Measurements from ENCODE around the gene TRAT1.

The TRAT1 gene

DNA sequence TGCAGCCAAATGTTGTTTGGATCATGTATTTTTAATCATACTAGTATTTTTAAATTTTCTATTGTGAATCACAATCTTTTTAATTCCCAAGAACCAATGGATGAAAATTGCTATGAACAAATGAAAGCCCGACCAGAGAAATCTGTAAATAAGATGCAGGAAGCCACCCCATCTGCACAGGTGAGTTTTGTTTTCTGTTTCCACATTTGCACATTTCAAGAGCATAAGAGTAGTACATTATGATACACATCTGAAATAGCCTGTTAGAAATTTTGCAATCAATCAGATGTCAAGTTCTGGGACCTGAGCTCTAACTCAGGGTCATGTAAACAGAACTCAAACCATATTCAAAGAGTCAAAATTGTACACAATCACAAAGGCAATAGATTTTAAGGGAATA is 26.5 kb downstream of the TRAT1 start:
- DNase-seq (ENCODE audit: low read depth in 2 of 3, low spot score in 1 of 3): no peak

DNA sequence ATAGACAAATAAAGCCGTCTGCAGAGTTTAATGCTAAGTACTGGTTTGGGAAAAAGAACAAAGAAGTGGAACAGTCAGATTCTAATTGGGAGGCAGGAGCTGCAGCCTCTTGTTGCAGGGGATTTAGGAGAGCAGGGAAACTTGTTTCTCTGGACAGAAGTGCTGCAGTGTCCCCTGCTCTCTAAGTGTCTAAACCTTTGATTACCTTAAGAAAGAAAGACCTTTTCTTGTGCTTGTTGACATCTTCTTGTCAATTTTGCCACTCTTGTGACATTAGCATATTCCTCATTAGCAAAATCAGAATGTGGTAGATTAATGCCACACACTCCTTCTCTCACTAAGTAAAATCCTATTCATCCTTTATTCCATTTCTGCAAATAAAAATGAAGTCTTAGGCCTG is 38.8 kb downstream of the TRAT1 start:
- DNase-seq (ENCODE audit: low read depth in 2 of 3, low spot score in 1 of 3): no peak

DNA sequence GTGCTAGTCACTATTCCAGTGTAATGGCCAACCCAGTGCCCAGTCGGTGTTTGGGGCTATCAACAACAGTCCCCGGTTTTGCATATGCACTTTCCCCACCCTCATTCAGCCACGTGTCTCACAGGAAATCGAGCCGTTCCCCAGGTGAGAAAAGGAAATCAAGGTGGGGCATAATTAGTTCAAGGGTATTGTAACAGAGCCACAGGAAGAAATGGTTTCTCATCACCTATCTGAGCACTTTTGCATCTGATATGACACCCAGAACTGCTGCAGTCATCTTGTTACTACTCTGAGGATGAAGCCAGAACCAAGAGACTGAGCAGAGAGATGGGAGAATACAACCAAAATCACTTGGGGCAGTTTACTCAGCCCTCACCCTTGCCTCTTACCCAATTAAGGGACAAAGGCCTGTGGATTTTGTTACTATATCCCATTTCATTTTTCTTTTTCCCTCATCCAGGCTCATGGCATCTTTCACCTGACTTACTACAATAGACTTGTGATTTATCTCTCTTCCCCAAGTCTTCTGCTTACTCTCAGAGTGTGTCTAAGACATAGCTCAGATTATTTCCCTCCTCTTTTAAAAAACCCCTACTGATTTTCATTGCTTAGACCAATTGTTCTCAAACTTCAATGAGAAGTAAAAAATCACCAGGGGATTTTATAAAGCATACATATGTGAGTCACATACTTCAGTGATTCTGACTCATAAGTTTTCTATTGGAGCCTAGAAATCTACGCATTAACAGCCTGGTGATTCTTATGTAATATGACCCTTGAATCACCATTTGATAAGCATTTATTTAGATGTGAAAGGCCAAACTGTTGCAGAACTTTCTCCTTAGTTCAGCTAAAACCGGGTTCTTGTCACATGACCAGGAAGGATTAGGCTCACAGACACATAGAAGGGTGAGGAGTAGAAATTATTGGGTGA is 40.5 kb downstream of the TRAT1 start:
- DNase-seq (ENCODE audit: low read depth in 2 of 3, low spot score in 1 of 3): peak in 2 of 3 donors; percentile 8 to 30

DNA sequence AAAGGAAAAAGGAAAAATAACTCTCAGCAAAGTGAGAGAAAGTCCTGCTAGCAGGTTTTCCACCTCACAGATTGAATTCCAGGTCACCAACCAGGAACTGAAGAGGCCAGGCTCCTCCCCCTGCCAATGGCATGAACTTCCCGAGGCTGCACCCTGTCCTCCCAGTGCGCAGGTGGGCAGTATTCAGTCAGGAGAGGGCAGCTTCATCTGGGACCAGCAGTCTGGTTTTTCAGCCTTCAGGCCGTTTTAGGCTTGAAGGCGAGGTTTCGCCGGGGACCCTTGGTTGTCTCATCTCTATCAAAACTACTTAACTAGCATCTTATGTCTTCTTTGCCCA is 41.2 kb downstream of the TRAT1 start:
- no peak for DNase-seq (ENCODE audit: low read depth in 2 of 3, low spot score in 1 of 3)

DNA sequence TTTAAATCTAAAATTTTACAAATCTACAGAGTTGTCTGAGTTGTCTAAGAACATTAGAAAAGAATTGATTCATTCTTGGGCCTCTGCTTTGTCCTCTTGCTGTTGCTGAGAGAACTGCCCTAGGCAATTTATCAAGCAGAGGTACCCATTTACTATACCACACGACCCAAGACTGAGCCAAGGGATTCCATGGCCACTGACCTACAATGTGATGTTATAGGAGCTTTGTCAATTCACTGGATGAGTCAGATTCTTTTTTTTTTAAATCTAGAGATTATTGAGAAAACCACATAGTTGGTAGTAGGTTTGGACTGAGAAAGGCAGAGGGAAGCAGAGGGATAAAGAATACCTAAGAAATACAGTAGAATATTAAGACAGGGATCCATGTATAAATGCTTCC is 55.3 kb downstream of the TRAT1 start:
- DNase-seq (ENCODE audit: low read depth in 2 of 3, low spot score in 1 of 3): no peak

DNA sequence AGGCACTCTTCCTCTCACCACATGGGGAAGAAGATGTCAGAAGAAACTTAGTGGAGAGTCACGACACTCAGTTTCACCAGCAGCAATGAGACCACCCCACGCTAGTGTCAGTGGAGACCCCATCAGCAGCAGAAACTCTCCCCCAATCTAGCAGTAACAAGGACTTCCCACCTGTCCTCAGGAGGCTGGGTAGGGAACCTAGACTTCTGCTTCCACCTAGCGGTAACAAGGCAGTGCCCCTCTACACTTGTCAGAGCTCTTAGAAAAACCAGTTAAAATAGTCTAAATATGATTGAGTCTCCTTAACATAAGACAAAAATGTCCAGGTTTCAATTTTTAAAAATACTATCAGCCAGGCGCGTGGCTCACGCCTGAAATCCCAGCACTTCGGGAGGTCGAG is 57.3 kb downstream of the TRAT1 start:
- no peak for DNase-seq (ENCODE audit: low read depth in 2 of 3, low spot score in 1 of 3)

DNA sequence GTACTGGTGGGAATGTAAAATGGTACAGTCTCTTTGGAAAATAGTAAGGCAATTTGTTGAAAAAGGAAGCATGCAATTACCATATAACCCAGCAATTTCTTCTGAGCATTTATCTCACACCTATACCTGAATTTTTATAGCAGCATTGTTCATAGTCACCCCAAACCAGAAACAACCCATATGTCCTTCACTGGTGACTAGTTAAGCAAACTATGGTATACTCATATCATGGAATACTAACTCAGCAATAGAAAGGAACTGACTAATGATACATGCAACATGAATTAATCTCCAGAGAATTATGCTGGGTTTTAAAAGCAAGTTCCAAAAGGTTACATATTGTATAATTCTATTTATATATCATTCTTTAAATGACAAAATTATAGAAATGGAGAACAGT is 60.2 kb downstream of the TRAT1 start:
- no peak for DNase-seq (ENCODE audit: low read depth in 2 of 3, low spot score in 1 of 3)

DNA sequence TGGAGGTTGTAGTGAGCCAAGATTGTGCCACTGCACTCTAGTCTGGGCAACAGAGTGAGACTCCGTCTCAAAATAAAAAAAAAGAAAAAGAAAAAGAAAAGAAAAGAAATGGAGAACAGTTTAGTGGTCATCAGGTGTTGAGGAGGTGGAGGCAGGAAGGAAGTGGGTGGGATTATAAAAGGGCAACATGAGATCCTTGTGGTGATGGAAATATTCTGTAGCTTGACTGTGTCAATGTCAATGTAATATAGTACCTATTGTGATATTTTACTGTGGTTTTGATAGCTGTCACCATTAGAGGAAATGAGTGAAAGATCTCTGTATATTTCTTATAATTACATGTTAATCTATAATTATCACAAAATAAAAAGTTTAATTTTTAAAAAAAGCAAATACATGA is 60.8 kb downstream of the TRAT1 start:
- DNase-seq (ENCODE audit: low read depth in 2 of 3, low spot score in 1 of 3): no peak

DNA sequence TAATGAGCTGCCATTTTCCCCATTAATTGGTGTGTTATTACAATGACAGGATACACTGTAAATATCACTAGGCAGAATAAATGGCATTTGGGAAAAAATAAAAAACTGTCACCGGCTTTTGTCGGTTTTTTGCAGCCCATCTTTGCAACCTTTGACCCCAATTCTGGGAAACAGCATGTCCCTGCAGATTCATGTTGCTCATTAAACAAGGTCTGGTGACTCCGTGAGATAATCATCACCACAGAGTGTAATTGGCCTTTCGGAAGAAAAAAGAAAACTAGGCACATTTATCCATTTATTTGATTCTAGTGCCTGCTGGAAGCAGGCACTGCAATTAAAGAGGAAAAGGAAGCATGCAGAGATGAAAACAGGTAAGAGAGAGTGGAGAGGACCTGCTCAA is 64.5 kb downstream of the TRAT1 start:
- no peak for DNase-seq (ENCODE audit: low read depth in 2 of 3, low spot score in 1 of 3)

DNA sequence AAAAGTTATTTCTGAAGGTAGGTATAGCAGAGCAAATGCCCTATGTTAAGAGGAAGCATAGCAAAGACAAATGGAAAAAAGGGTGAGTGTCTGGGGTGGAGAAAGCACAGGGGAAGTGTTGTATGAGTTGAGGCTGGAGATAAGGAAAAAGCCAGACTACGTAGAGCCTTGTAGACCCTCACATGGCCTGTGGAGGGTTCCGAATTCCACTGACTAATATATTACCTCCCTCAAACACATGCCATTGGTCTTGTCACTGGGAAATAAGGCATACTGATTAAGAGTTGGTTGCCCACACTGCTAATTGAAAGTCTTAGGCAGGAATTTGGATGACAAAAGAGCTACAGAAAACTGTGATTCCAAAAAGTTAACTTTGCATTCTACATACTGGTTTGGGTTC is 65.2 kb downstream of the TRAT1 start:
- no peak for DNase-seq (ENCODE audit: low read depth in 2 of 3, low spot score in 1 of 3)

DNA sequence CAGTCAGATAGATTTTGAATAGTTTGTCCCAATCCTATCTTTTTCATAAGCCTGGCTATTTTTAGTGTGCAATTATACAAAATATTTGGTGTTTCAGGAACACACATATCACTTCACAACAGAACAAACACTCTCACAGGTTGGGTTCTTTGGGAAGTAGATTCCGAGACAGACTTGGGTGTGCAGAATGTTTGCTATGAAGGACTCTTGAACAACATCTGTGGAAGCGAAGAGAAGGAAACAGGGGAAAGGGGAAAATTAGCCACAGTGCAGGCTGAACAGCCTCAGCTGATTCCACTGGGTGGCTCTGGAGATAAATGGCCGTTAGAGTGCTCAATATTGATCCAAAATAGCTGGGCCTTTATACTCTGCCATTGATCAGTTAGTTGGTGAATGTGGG is 69.2 kb downstream of the TRAT1 start:
- DNase-seq (ENCODE audit: low read depth in 2 of 3, low spot score in 1 of 3): no peak

DNA sequence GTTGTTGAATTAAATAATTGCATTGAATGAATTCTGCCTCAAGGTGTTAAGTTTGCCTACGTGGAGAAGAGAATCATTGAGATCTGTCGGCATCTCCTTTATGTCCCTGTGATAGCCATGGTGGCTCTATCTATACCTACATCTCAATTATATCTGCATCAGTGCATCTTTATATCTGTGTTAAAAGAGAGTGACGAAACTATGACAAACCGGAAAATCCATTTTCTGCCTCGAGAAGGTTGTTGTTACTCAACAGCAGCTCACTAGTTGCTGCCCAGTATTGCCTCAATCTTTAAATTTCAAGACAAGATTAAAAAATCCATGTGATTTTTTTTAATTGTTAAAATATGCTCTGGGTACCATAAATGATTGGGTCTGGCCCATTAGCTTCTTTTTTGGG is 72.4 kb downstream of the TRAT1 start:
- DNase-seq (ENCODE audit: low read depth in 2 of 3, low spot score in 1 of 3): no peak

DNA sequence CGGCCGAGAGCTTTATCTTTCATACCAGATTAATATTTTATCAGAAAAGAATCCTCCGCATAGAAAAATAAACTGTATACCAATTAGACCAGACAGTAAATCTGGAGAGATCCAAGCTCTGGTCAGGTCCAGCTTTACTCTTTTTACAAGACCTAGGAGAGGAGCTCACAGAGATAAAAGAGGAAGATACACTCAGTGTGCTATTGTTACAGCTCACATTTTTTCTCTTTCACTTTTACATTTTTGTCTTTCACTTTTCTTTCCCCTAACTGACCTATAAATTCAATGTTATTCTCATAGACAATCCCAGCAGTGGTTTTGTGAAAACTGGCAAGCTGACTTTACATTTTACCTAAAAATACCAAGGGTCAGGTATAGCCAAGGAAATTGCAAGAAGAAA is 75.3 kb downstream of the TRAT1 start:
- DNase-seq (ENCODE audit: low read depth in 2 of 3, low spot score in 1 of 3): no peak

DNA sequence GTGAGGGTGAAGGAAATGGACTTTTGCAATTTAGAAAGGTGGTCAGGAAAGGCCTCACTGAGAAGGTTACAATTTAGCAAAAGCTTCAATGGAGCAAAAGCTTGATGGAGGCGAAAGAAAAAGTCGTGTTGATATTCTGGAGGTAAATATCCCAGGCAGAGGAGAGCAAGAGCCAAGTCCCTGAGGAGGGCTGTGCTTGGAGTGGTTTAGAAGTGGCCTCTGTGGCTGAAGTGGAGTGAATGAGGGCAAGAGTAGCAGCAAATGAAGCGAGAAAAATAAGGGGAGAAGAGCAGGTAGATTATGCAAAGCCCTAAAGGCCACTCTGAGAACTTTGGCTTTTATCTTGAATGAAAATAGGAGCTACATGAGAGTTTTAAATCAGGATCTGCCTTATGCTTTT is 76.9 kb downstream of the TRAT1 start:
- no peak for DNase-seq (ENCODE audit: low read depth in 2 of 3, low spot score in 1 of 3)

Data from stimulated activated CD4-positive, alpha-beta T cell treated with anti-CD3 and anti-CD28 coated beads, Interleukin-12 subunit alpha, Interleukin-12 subunit beta, amount 100 ng/mL, for 48 hours (primary cell).